GM12878 (cell line): ENCODE measurements around the gene IL19. TPM values are rescaled to one million over a fixed set of nuclear protein-coding genes. Genes with fewer than 3 reads are reported as not detected.

ENCODE experiments used
- ATAC-seq: fragments of 200-7000 bp; cut with Tn5 transposase; 3 replicates; pipeline ENCODE4 v1.9.1; 2020; ENCODE audit warnings: mild to moderate bottlenecking, moderate library complexity
- BruUV-seq: library from RNA; stranded (reverse); fragments of 400-500 nt; replicated peaks from 2 replicates; lab custom pipeline; 2021; lab: Mats Ljungman, UMichigan
- CTCF ChIA-PET: fragments of 300-600 bp; sonication (Branson Sonifier 250); formaldehyde crosslinking; extraction: SDS; loops from one replicate; lab custom pipeline; 2021; ENCODE audit warnings: inconsistent platforms; lab: Yijun Ruan, JAX
- POLR2A ChIA-PET: fragments of 350-600 bp; formaldehyde crosslinking; extraction: SDS; loops from one replicate; lab custom pipeline; 2021; ENCODE audit warnings: inconsistent platforms; lab: Charles Lee
- RAD21 ChIA-PET: fragments of 300-600 bp; sonication (Branson Sonifier 250); formaldehyde crosslinking; loops from one replicate; lab custom pipeline; 2023; ENCODE audit warnings: antibody characterized with exemption; ENCODE audit not compliant: unreplicated experiment; lab: Charles Lee
- SMC1A ChIA-PET: fragments of 300-600 bp; sonication (Branson Sonifier 250); formaldehyde crosslinking; loops from one replicate; lab custom pipeline; 2023; ENCODE audit not compliant: unreplicated experiment, uncharacterized antibody; lab: Charles Lee
- DNase-seq: peaks from one replicate; pipeline ENCODE4 v3.0.0-alpha.2; 2011; ENCODE audit warnings: low read depth, low spot score
- FAIRE-seq: peaks from 3 replicates; lab custom pipeline; 2011; peaks lifted over from hg19 to GRCh38; lab: Jason Lieb, UNC
- H2AFZ ChIP-seq: 2 replicates; pipeline ENCODE4 v1.6.0; 2011; ENCODE audit warnings: low read depth, low read length, control low read depth; ENCODE audit not compliant: control insufficient read depth
- H3K27ac ChIP-seq: 2 replicates; pipeline ENCODE4 v1.5.1; 2011; ENCODE audit warnings: control low read depth; ENCODE audit not compliant: control insufficient read depth, insufficient read depth
- H3K27me3 ChIP-seq, 2 experiments: replicated peaks in 1 of 2; 2 replicates each; pipeline versions ENCODE4 v1.6.0 to v1.6.1; 2011; ENCODE audit warnings: low read length in 1 of 2; ENCODE audit not compliant: control insufficient read depth in 2 of 2, insufficient read depth in 2 of 2
- H3K36me3 ChIP-seq, 2 experiments: 2 replicates each; pipeline ENCODE4 v1.5.1; 2011; ENCODE audit warnings: low read length in 1 of 2; ENCODE audit not compliant: control insufficient read depth in 2 of 2, insufficient read depth in 2 of 2
- H3K4me1 ChIP-seq: 2 replicates; pipeline ENCODE4 v1.6.1; 2011; ENCODE audit warnings: mild to moderate bottlenecking, low read length, moderate library complexity, mixed read lengths; ENCODE audit not compliant: control insufficient read depth, insufficient read depth
- H3K4me2 ChIP-seq: 2 replicates; pipeline ENCODE4 v1.6.0; 2011; ENCODE audit warnings: control low read depth; ENCODE audit not compliant: control insufficient read depth, insufficient read depth
- H3K4me3 ChIP-seq: fragments of 200-600 bp; sonication (generic); 2 replicates; pipeline ENCODE4 v1.5.1; 2016
- H3K79me2 ChIP-seq: 2 replicates; pipeline ENCODE4 v1.6.0; 2011; ENCODE audit warnings: low read length; ENCODE audit not compliant: control insufficient read depth, insufficient read depth
- H3K9ac ChIP-seq: 2 replicates; pipeline ENCODE4 v1.8.0; 2011; ENCODE audit warnings: low read length, control low read depth, mixed read lengths; ENCODE audit not compliant: control insufficient read depth, insufficient read depth
- H3K9me3 ChIP-seq: replicated peaks from 3 replicates; pipeline ENCODE4 v1.5.1; 2011; ENCODE audit warnings: mild to moderate bottlenecking, low read length; ENCODE audit not compliant: control insufficient read depth, insufficient read depth
- H4K20me1 ChIP-seq: 2 replicates; pipeline ENCODE4 v1.6.0; 2011; ENCODE audit not compliant: control insufficient read depth, insufficient read depth
- BCL11A ChIP-seq: IDR thresholded peaks from 2 replicates; pipeline ENCODE4 v1.6.1; 2011; ENCODE audit warnings: low read depth, low read length
- CREM ChIP-seq: IDR thresholded peaks from 2 replicates; pipeline ENCODE4 v1.6.1; 2014; ENCODE audit warnings: antibody characterized with exemption, low read depth
- E2F4 ChIP-seq: IDR thresholded peaks from 2 replicates; pipeline ENCODE4 v1.6.1; 2012; ENCODE audit warnings: low read depth, low read length, improper control_type of control experiment
- E4F1 ChIP-seq: fragments of 450-650 bp; IDR thresholded peaks from 2 replicates; pipeline ENCODE4 v1.6.1; 2018; ENCODE audit warnings: borderline replicate concordance, mild to moderate bottlenecking; ENCODE audit not compliant: partially characterized antibody
- EZH2 ChIP-seq: IDR thresholded peaks from 2 replicates; pipeline ENCODE4 v1.6.1; 2012; ENCODE audit warnings: low read depth, mild to moderate bottlenecking, control low read depth, inconsistent platforms, low read length, borderline replicate concordance; ENCODE audit not compliant: control insufficient read depth
- KAT2A ChIP-seq: conservative IDR thresholded peaks from 2 replicates; pipeline ENCODE4 v1.6.1; 2011; ENCODE audit warnings: low read depth, low read length; ENCODE audit not compliant: control insufficient read depth
- SMAD5 ChIP-seq: IDR thresholded peaks from 2 replicates; pipeline ENCODE4 v1.6.1; 2016; ENCODE audit warnings: antibody characterized with exemption, low read depth
- SUZ12 ChIP-seq: fragments of 200-600 bp; sonication (generic); IDR thresholded peaks from one replicate; pipeline ENCODE4 v1.6.1; 2018; ENCODE audit warnings: antibody characterized with exemption, mild to moderate bottlenecking; ENCODE audit not compliant: unreplicated experiment
- TAF1 ChIP-seq: IDR thresholded peaks from 2 replicates; pipeline ENCODE4 v1.6.1; 2011; ENCODE audit warnings: mild to moderate bottlenecking, low read depth, low read length, borderline replicate concordance
- YY1 ChIP-seq: IDR thresholded peaks from 2 replicates; pipeline ENCODE4 v1.6.1; 2011; ENCODE audit warnings: low read depth, mild to moderate bottlenecking, low read length
- ZBED1 ChIP-seq: IDR thresholded peaks from 2 replicates; pipeline ENCODE4 v1.6.1; 2016; ENCODE audit warnings: borderline replicate concordance
- ZNF24 ChIP-seq: fragments of 450-650 bp; IDR thresholded peaks from 2 replicates; pipeline ENCODE4 v1.6.1; 2017; ENCODE audit warnings: antibody characterized with exemption, mild to moderate bottlenecking
- ZNF384 ChIP-seq: IDR thresholded peaks from 2 replicates; pipeline ENCODE4 v1.6.1; 2012; ENCODE audit warnings: low read depth, mild to moderate bottlenecking, low read length, improper control_type of control experiment, borderline replicate concordance
- WGBS: methylation state at CpG from one replicate; pipeline ENCODE4 v1.1.6; 2016; ENCODE audit warnings: low lambda C conversion rate; ENCODE audit not compliant: insufficient replicate concordance, insufficient coverage; ENCODE audit errors: missing lambda C conversion rate; 5-methylcytosine and 5-hydroxymethylcytosine counted together
- in situ Hi-C: fragments of 300-500 bp; cut with MboI; formaldehyde crosslinking; loops from 9 replicates; pipeline ENCODE4 v1.14.3; 2018; ENCODE audit warnings: mixed read lengths
- intact Hi-C: fragments of 100-400 bp; cut with micrococcal nuclease; formaldehyde crosslinking; loops from one replicate; pipeline ENCODE4 v1.14.2; 2022; ENCODE audit not compliant: unreplicated experiment
- polyA plus RNA-seq, 11 experiments: library from polyadenylated mRNA; depleted of rRNA in 4 of 11; unstranded in 6 of 11; stranded (reverse) in 5 of 11; fragments of >200 nt; fragmentation: Nextera tagmentation in 4 of 11; fragmentation: Illumina TruSeq in 1 of 11; extraction: Ambion mirVana in 4 of 11; extraction: Trizol in 1 of 11; gene quantifications; 1 replicate in 1 of 11; 2 replicates in 10 of 11; pipeline versions ENCODE4 v1.2.1 to v1.2.3, GENCODE V29; 2011 to 2016; ENCODE audit warnings: inconsistent platforms in 2 of 11, missing spikeins in 2 of 11, low read depth in 1 of 11
- total RNA-seq, 4 experiments: library from RNA; depleted of rRNA in 3 of 4; stranded (reverse); fragments of >200 nt in 3 of 4; fragmentation: Illumina TruSeq in 1 of 4; extraction: Trizol in 1 of 4; gene quantifications; 2 replicates each; pipeline versions ENCODE4 v1.2.1 to v1.2.3, GENCODE V29; 2013 to 2021

Gene IL19
- total and polyA plus RNA-seq, 10 of the 15 experiments (the other 5 are each of a cell fraction or from before 2014, with no cell fraction given), result 0.10 to 0.73 (median 0.28) TPM; not detected in 6

GRCh38 chr1:206729507-206729906 is 41.1 kb upstream of the IL19 start:
- Histone ChIP-seq H3K9me3 (no peaks in the 10 kb centered on the region), H3K36me3 (peaks cover 20 to 42% of the 10 kb centered on the region in 2 experiments), H3K4me3 (no peak overlapping the region), H3K9ac (no peak overlapping the region), H3K27me3 (no peaks in the 10 kb centered on the region), H3K4me2 (no peak overlapping the region), H2AFZ (no peak overlapping the region), H4K20me1 (peaks cover 3% of the 10 kb centered on the region), H3K27ac (no peak overlapping the region), H3K79me2 (peaks cover 28% of the 10 kb centered on the region), H3K4me1 (peaks cover 17% of the 10 kb centered on the region)
- ChIA-PET CTCF (interaction anchor here (1.1 to 20.3 kb wide), 6 partner anchors 10 to 252 kb away, joined by 3 to 805 read pairs (median 6); no protein-coding TSS in a partner anchor), SMC1A (interaction anchor here (0.9 to 1.5 kb wide), 5 partner anchors 12 to 98 kb away, joined by 3 to 4 read pairs (median 3); no protein-coding TSS in a partner anchor), POLR2A (no interaction called here), RAD21 (interaction anchor here (1.2 to 9.3 kb wide), 3 partner anchors 63 to 79 kb away, joined by 3 to 297 read pairs (median 35); no protein-coding TSS in a partner anchor)
- in situ Hi-C loops (loop anchor here (5.0 kb wide), 2 partner anchors 183 to 248 kb away; no protein-coding TSS in a partner anchor), intact Hi-C loops (loop anchor here (10.0 kb wide), 1 partner anchor 95 kb away; the partner anchor contains the start of gene DYRK3)
- WGBS, result 93% methylated on average over 3 of the region's 3 CpGs
- no peak for DNase-seq
- ATAC-seq, result no peak
- TF ChIP-seq EZH2 (no peak), BCL11A (no peak)
- FAIRE-seq, result no peak
- no TSS peak for BruUV-seq

DNA sequence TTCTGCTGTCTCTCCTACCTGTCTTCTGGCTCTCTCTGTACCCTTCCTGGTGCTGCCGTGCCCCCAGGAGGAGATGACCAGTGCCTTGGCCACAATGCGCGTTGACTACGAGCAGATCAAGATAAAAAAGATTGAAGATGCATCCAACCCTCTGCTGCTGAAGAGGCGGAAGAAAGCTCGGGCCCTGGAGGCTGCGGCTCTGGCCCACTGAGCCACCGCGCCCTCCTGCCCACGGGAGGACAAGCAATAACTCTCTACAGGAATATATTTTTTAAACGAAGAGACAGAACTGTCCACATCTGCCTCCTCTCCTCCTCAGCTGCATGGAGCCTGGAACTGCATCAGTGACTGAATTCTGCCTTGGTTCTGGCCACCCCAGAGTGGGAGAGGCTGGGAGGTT is 38.1 kb upstream of the IL19 start:
- H3K27ac ChIP-seq, result no peak overlapping the region
- POLR2A ChIA-PET, result no interaction called here
- H2AFZ ChIP-seq, result no peak overlapping the region
- intact Hi-C loops (no loop called here), in situ Hi-C loops (no loop called here)
- peaks cover 8% of the 10 kb centered on the region for H3K4me1 ChIP-seq
- no peak for DNase-seq
- SMC1A ChIA-PET, result interaction anchor here (4.6 to 6.4 kb wide), 3 partner anchors 37 to 180 kb away, joined by 41 to 417 read pairs (median 148); partner anchors contain the start of genes IL10 and IL19
- FAIRE-seq, result no peak
- H3K36me3 ChIP-seq, result peaks cover 34 to 52% of the 10 kb centered on the region in 2 experiments
- no peak overlapping the region for H3K4me3 ChIP-seq
- H3K9ac ChIP-seq, result no peak overlapping the region
- H3K4me2 ChIP-seq, result no peak overlapping the region
- WGBS, result 90% methylated on average over 11 of the region's 11 CpGs
- peaks cover 6% of the 10 kb centered on the region for H3K79me2 ChIP-seq
- BruUV-seq, result no TSS peak
- no peak for ATAC-seq
- no peaks in the 10 kb centered on the region for H3K9me3 ChIP-seq
- RAD21 ChIA-PET, result interaction anchor here (0.9 to 9.3 kb wide), 2 partner anchors 62 to 73 kb away, joined by 3 to 297 read pairs; no protein-coding TSS in a partner anchor
- no peaks in the 10 kb centered on the region for H3K27me3 ChIP-seq
- CTCF ChIA-PET, result interaction anchor here (0.8 to 20.3 kb wide), 6 partner anchors 13 to 249 kb away, joined by 3 to 805 read pairs (median 63); no protein-coding TSS in a partner anchor
- H4K20me1 ChIP-seq, result peaks cover 3% of the 10 kb centered on the region
- TF ChIP-seq ZNF24, result no peak
- TF ChIP-seq ZBED1, result no peak
- no peak for TF ChIP-seq ZNF384
- no peak for TF ChIP-seq YY1
- no peak for TF ChIP-seq SUZ12
- no peak for TF ChIP-seq KAT2A
- TF ChIP-seq TAF1, result no peak
- TF ChIP-seq E2F4, result no peak
- TF ChIP-seq E4F1, result no peak
- no peak for TF ChIP-seq CREM
- no peak for TF ChIP-seq SMAD5
